ENCODE data around the gene TMEM256.

- TF ChIP-seq POLR2AphosphoS5 (IDR thresholded peaks at IDR 0.05; ENCODE audit: low read depth, low read length): no peak
- TF ChIP-seq POLR2A (IDR thresholded peaks at IDR 0.05; ENCODE audit: low read depth, low read length): no peak
- TF ChIP-seq TAF1 (IDR thresholded peaks at IDR 0.05; ENCODE audit: low read depth, low read length): no peak
- TF ChIP-seq SPI1 (IDR thresholded peaks at IDR 0.05; ENCODE audit: low read depth, low read length): no peak
- no peak for TF ChIP-seq PAX5 (IDR thresholded peaks at IDR 0.05; ENCODE audit: insufficient read depth, low read length, severe bottlenecking)
Observed at GRCh38 chr17:7403727-7403976, 245 bp downstream of the TMEM256 start.

Data from GM12891 (cell line).